Activated naive CD4-positive, alpha-beta T cell treated with anti-CD3 and anti-CD28 coated beads, Interleukin-2, amount 50 U/mL, for 72 hours (primary cell): ENCODE data around the gene GALNT17. TPM values are rescaled to one million over a fixed set of nuclear protein-coding genes. Genes with fewer than 3 reads are reported as not detected.
A peak's percentile ranks its signal among the peaks of the same experiment; 100 is the strongest.

Experiments
- ATAC-seq, 2 donors: fragments of 150-1000 bp; cut with Tn5 transposase; 2 replicates each; pipeline ENCODE4 v1.10.0; 2021; ENCODE audit warnings: mild to moderate bottlenecking in 2 of 2, moderate library complexity in 2 of 2
- DNase-seq, 2 donors: peaks; one replicate each; pipeline ENCODE4 v3.0.0; 2021 to 2022; ENCODE audit warnings: low spot score in 2 of 2
- H3K27ac Mint-ChIP-seq, 2 donors: one replicate each; pipeline ENCODE4 v1.8.0; 2022; ENCODE audit warnings: mild to moderate bottlenecking in 2 of 2, mixed read lengths in 2 of 2
- H3K36me3 Mint-ChIP-seq, 2 donors: one replicate each; pipeline ENCODE4 v1.8.0; 2022; ENCODE audit warnings: mixed read lengths in 2 of 2
- H3K9me3 Mint-ChIP-seq, 2 donors: one replicate each; pipeline ENCODE4 v1.8.0; 2022; ENCODE audit warnings: mixed read lengths in 2 of 2
- total RNA-seq, 2 donors: library from RNA; stranded (reverse); gene quantifications; one replicate each; pipeline ENCODE4 v1.2.3, GENCODE V29; 2022

GALNT17 gene
- total RNA-seq, 2 donors from 2014 or later, result not detected

DNA sequence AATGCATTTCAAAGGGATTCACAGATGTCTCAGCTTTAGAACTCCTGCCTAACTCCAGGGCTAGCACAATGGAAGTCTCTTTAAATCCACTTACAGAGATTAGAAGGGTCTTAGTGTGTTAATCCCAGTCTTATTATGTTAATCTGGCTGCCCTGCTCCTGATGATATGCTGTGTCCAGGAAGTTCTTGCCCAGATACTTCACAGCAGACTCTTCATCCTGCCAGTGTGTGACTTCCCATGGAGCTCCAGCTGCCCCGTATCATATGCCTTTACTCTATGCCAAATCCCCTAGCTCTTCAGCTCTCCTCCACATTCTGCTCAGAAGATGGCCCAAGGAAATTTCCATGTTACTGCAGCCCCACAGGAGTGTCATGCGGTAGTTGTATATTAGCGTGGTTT is 533.8 kb downstream of the GALNT17 start:
- Mint-ChIP-seq H3K27ac (no peak overlapping the region), H3K36me3 (no peaks in the 10 kb centered on the region), H3K9me3 (peaks cover 19 to 24% of the 10 kb centered on the region in 2 donors)
- DNase-seq (no peak), ATAC-seq (no peak)

DNA sequence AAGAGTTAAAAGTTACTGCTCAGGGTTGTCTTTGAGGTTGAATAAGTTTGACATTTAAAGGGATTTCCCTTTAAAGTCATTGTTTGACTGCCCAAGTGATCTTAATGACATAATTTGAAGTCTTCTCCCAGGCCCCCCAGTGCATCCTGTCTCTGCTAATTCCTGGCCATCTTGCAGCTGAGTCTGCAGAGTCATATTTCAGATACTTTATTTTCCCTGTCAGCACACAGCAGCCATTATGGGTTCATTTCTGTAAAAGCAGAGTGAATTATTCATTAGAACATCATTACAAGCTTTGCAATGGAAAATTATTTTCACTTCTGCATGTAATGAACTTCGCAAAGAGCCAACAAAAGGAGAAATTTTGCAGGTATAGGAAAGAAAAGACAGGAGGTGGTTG is 536.6 kb downstream of the GALNT17 start:
- peaks cover 4 to 9% of the 10 kb centered on the region in 2 donors for H3K9me3 Mint-ChIP-seq
- no peak for ATAC-seq
- DNase-seq, result no peak
- H3K36me3 Mint-ChIP-seq, result no peaks in the 10 kb centered on the region
- H3K27ac Mint-ChIP-seq, result no peak overlapping the region

DNA sequence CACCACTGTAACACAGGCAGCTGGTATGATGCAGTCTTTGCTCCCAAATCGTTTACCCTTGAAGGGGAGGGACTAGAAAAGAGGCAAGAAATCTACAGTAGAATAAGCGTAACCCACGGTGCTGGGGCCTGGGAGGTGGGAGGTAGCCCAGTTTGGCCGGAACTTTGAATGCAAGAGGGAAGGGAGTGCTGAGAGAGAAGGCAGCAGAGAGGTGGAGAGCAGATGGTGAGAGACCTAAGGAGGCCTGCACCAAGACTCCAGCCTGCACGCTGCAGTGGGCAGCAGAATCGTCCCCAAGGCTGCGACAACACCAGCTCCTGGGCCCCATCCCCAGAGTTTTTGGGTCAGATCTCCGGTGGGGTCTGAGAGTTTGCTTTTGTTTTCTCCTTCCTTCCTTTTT is 547.5 kb downstream of the GALNT17 start:
- H3K9me3 Mint-ChIP-seq, result peaks cover 9 to 10% of the 10 kb centered on the region in 2 donors
- DNase-seq, result no peak
- ATAC-seq, result no peak
- peaks cover 4 to 5% of the 10 kb centered on the region in 2 donors for H3K36me3 Mint-ChIP-seq
- no peak overlapping the region for H3K27ac Mint-ChIP-seq

DNA sequence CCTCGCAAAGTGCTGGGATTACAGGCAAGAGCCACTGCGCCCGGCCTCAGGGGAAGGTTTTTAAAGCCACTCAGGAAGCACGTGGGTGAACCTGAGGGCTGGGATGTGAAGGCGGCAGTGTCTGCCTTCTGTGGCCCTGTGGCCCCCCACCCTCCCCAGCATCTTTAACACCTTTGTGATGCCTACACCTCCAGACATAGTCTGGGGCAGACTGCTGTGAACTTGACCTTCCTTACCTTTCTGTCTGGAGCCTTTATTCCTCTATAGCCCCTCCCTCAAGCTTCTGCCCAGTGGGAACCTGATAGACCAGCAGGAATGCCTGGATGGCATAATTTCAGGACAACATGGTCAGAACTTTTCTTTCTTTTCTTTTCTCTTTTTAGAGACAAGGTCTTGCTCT is 550.2 kb downstream of the GALNT17 start:
- H3K9me3 Mint-ChIP-seq, result peaks cover 5 to 6% of the 10 kb centered on the region in 2 donors
- no peak overlapping the region for H3K27ac Mint-ChIP-seq
- no peak for ATAC-seq
- no peak for DNase-seq
- H3K36me3 Mint-ChIP-seq, result peaks cover under 1 to 7% of the 10 kb centered on the region in 2 donors

DNA sequence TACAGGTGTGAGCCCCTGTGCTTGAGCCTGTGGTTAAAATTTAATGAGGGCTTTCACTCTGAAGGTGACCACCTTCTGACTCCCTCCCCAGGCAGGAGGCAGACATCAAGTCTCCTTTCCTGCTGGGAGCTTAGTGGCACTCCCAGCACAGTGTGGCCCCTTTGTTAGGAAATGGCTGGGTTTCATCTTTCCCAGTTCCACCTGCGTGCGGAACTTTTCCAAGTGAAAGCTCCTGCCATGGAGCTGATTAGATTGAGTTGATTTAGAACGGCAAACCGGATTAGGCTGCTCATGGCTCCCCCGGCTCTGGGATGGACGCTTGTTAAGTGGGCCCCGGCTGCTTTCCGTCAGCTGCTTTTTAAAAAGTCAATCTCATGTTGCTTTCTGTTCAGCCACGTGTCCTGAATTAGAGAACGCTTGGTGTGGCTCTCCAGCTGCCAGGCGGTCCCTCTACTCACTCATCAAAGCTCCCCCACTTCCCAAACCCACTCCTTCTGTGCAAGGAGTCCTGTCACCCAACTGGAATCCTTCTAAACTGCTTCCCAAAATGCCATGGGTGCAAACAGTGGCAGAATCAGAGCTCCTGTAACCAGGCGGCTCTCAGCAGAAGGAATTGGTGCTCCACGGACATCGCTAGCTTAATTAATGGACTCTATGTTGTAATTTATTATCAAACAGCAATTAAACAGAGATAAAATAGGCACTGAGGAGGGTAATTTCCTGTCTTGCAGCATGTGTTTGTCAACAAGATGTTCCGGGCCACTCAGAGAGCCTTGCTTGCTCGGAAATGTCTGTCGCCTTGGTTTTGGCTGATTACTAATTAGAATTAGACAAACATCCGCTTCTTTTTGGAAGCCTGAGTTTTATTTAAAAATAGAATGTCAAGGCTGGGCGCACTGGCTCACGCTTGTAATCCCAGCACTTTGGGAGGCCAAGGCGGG is 551.2 kb downstream of the GALNT17 start:
- no peak for ATAC-seq
- Mint-ChIP-seq H3K9me3 (peaks cover 5 to 6% of the 10 kb centered on the region in 2 donors), H3K36me3 (peaks cover under 1 to 7% of the 10 kb centered on the region in 2 donors), H3K27ac (no peak overlapping the region)
- DNase-seq, result no peak

DNA sequence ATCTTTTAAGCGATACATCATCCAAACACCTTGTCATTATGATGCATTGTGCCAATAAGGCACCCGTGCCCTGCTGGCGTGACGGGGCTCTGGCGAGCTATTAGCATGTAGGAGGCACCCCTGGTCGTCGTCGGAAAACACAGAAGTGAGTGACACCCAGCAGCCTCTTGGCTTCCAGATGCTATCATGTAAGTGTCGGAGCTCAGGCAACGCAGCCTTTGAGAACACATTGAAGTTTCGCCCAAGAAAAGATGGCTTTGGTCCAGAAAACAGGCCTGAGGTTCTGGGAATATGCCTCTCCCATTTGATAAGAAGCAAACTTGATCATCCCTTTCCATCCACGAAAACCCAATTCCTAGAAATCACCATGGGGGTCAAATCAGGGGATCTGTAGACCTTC is 555.3 kb downstream of the GALNT17 start:
- no peak for ATAC-seq
- peaks cover 6 to 7% of the 10 kb centered on the region in 2 donors for H3K36me3 Mint-ChIP-seq
- no peak for DNase-seq
- H3K27ac Mint-ChIP-seq, result no peak overlapping the region
- H3K9me3 Mint-ChIP-seq, result peaks cover 11 to 16% of the 10 kb centered on the region in 2 donors

DNA sequence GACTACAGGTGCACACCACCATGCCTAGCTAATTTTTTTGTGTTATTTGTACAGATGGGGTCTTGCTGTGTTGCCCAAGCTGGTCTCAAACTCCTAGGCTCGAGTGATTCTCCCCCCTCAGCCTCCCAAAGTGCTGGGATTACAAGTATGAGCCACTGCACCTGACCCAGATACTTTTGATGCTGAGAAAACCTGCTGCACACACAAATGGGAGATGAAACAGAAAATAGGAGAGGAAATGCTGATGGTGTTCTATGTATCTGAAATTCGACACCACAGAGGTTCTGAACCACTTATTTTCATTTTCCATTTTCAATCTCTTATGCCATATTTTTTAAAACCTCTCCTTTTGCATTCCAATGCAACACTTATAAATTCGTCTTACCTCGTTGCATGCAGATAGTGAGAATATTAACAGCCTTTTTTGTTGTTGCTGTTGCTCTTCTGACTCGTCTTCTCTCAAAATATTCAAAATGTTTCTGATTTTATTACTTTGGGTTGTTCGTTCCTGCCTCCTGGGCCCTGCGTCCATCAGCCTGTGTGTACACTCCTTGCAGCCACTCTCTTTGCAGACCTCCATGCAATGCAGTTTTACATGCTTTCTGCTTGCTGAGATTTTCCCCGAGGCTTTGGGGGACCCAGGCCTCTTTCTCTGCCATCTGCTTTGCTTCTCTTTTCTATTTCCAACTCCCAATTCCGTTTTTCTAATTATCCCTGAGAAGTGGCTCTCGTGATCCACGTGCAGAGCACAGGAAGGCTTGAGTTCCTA is 556.1 kb downstream of the GALNT17 start:
- ATAC-seq (no peak), DNase-seq (no peak)
- Mint-ChIP-seq H3K27ac (no peak overlapping the region), H3K9me3 (peaks cover 11 to 16% of the 10 kb centered on the region in 2 donors), H3K36me3 (peaks cover 6 to 7% of the 10 kb centered on the region in 2 donors)

DNA sequence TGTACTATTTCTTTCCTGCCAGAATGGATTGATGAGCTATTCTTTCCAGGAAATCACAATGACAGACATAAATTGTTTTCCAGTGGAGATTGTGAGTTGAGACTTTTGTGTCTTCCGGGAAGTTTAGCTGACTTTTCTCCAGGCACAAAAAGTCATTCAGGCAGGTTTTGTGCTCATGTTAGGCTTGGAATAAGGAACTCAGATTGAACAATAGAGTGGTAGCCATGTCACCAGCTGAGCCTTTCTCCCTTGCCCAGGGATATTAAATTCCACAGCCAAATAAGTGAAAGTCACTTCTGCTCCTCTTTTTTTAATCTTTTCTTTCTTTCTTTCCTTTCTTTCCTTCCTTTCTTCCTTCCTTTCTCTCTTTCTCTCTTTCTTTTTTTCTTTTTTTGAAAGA is 559.6 kb downstream of the GALNT17 start:
- no peak overlapping the region for H3K27ac Mint-ChIP-seq
- peaks cover 11 to 27% of the 10 kb centered on the region in 2 donors for H3K9me3 Mint-ChIP-seq
- peaks cover 0 to 6% of the 10 kb centered on the region in 2 donors for H3K36me3 Mint-ChIP-seq
- no peak for ATAC-seq
- DNase-seq, result no peak

DNA sequence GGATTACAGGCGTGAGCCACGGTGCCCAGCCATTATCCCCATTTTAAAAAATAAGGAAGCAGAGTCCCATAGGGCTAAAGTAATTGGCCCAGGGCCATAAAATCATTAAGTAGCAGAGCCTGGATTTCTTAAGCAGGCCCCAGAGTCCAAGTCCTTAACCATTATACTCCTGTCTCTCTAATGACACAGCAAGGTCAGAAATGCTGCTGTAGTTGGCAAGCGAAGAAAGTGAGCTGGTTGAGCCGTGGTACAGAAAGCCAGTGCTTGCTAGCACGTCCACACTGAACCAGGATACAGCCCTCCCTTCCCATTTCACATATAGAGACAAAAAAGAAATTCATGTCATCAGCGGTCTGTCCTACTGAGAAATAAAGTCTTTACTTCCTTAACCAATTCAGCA is 562.7 kb downstream of the GALNT17 start:
- ATAC-seq (no peak), DNase-seq (no peak)
- Mint-ChIP-seq H3K36me3 (peaks cover 0 to 6% of the 10 kb centered on the region in 2 donors), H3K27ac (no peak overlapping the region), H3K9me3 (peaks cover 9 to 31% of the 10 kb centered on the region in 2 donors)

DNA sequence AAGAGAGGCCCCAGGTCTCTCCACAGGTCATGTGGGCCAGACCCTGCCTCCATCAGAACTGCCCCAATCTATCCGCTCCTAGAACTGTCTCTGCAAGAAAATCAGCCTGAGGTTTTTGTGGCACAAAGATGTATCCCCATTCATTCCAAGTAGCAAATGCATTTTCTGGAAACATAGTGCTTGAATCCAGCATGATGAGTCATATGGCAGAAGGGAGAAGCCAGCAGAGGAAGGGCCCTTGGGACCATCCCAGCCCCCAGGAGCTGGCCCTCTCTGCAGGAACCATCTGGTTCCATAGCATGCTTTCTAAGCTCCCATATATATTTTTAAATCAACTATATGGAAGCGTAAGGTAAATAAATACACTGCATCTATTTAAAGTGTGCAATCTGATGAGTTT is 563.2 kb downstream of the GALNT17 start:
- ATAC-seq (no peak), DNase-seq (no peak)
- Mint-ChIP-seq H3K27ac (no peak overlapping the region), H3K9me3 (peaks cover 9 to 31% of the 10 kb centered on the region in 2 donors), H3K36me3 (peaks cover 0 to 6% of the 10 kb centered on the region in 2 donors)

DNA sequence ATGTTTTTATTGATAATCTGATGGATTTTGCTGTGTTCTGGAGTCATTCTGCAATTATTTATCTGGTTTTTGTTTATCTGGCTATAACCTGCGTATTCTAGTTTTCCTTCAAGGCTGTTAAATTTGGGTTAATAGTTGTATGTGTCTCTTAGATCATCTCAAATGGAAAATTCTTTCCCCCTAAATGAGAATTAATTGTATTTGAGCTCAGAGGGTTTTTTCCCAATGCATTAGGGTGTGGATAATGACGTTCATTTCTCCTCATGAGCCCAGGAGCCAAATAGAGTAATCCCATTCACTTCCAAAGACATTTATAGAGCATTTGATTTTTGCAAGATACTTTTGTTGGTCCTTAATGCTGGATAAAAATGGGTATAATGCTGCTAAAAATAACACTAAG is 564.6 kb downstream of the GALNT17 start:
- ATAC-seq, result no peak
- H3K36me3 Mint-ChIP-seq, result peaks cover 0 to 6% of the 10 kb centered on the region in 2 donors
- no peak overlapping the region for H3K27ac Mint-ChIP-seq
- H3K9me3 Mint-ChIP-seq, result peaks cover 17 to 34% of the 10 kb centered on the region in 2 donors
- DNase-seq, result no peak

DNA sequence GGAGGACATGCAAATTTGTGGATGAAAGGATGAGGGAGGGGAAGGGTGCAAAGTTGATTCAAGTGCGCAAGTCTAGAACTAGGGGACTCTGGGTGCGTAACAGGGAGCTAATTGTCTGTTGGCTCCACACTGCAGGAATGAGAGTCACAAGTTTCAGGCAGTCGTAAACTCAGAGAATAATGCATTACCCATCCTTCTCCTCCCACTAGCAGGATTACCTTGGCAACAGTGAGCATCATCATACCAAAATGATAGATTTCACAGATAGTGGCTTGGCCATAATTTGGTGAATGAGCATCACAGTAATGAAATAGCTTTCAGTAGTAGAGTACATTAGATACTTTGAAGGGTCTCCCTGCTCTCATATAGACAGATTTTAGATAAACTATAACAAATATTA is 565.5 kb downstream of the GALNT17 start:
- peaks cover 0 to 6% of the 10 kb centered on the region in 2 donors for H3K36me3 Mint-ChIP-seq
- no peak for ATAC-seq
- peaks cover 23 to 40% of the 10 kb centered on the region in 2 donors for H3K9me3 Mint-ChIP-seq
- no peak overlapping the region for H3K27ac Mint-ChIP-seq
- no peak for DNase-seq

DNA sequence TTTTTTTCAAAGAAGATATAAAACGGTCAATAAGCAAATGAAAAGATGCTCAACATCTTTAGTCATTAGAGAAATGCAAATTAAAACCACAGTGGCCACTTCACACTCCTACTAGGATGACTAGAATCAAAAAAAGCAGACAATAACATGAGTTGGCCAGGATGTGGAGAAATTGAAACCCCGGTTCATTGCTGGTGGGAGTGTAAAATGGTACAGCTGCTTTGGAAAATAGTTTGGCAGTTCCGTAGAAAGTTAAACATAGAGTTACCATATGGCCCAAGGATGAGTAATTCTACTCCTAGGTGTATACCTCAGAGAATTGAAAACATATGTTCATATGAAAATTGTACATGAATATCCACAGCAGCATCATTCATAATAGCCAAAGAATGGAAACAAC is 573.3 kb downstream of the GALNT17 start:
- no peak for DNase-seq
- Mint-ChIP-seq H3K27ac (peak overlapping the region in 1 of 2 donors; percentile 61), H3K36me3 (peaks cover 0 to 5% of the 10 kb centered on the region in 2 donors), H3K9me3 (peaks cover 40% of the 10 kb centered on the region in 2 donors)
- peak in 1 of 2 donors; percentile 24 for ATAC-seq

DNA sequence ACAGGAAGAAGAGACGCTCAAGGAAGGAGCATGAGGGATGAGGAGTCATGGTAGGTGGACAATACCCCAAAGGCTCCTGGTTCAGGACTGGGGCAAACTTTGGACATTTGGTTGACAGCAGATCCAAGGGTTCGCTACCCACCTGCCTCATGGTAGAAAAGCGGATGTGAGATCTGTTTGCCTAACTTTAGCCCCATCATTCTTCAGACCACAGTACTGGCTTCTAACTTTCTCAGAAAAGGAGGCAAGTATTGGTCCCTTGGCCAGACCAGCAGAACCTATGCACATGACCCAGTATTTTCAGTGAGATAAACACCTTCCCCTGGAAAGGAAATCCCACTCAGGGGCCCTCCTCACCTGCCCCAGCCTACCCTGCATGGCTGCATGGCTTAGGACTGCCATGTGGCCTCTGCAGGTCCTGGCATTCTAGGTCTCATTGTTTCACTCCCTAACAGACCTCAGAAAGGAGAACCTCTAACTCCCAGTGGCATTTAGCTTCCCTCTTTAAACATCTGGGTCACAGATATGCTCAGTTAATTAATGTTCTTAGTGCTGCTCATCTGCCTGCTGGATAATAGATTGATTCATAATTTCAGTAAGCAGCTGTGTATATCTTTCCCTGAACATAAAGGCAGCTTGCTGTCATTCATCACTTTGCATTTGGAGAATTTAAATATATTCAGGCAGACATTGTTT is 574.1 kb downstream of the GALNT17 start:
- Mint-ChIP-seq H3K9me3 (peaks cover 32 to 33% of the 10 kb centered on the region in 2 donors), H3K27ac (no peak overlapping the region), H3K36me3 (peaks cover 0 to 5% of the 10 kb centered on the region in 2 donors)
- no peak for DNase-seq
- no peak for ATAC-seq

DNA sequence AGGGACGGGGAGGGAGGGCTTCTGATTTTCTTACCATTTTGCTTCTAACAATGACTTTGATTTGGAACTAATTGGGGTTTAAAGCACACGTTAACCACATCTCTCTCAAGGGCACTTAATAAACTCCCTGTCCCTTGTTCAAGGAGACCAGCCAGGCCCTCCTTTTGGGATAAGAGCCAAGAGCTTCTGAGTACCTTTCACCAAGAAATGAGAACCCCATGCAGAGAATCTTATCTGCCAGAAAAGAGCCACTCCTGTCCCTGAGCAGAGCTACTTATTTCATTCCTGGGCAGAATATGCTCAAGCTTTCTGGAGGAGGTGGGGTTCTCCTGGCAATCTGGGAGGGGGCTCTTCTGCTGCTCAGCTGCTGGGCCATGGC is 574.6 kb downstream of the GALNT17 start:
- DNase-seq (no peak), ATAC-seq (no peak)
- Mint-ChIP-seq H3K27ac (no peak overlapping the region), H3K36me3 (peaks cover 0 to 5% of the 10 kb centered on the region in 2 donors), H3K9me3 (peaks cover 36 to 38% of the 10 kb centered on the region in 2 donors)

DNA sequence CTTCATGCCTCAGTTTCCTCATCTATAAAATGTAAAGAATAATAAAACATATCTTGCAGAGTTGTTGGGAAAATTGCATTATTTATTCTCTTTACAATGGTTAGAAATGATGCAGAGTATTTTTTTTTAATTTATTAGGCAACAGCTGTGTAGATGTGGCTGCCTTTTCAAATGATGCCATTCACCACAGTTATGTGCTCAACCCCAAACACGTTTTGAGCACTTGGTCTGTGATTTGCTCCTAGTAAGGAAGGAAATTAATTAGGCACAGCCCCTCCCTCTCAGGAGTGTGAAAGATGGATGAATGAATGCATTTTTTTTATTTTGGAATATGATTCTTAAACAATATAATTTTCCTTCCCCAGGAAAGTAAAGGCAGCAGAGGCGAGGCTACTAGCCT is 575.1 kb downstream of the GALNT17 start:
- H3K9me3 Mint-ChIP-seq, result peaks cover 35 to 37% of the 10 kb centered on the region in 2 donors
- no peak overlapping the region for H3K27ac Mint-ChIP-seq
- no peak for DNase-seq
- peaks cover 0 to 5% of the 10 kb centered on the region in 2 donors for H3K36me3 Mint-ChIP-seq
- no peak for ATAC-seq

DNA sequence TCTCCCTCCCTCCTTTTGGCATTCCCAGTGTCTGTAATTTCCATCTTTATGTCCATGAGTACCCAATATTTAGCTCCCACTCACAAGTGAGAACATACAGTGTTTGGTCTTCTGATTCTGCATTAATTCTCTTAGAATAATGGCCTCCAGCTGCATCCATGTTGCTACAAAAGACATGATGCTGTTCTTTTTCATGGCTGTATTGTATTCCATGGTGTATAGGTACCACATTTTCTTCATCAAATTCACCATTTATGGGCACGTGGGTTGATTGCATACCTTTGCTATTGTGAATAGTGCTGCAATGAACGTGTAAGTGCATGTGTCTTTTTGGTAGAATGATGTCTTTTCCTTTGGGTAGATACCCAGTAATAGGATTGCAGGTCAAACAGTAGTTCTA is 576.8 kb downstream of the GALNT17 start:
- no peak overlapping the region for H3K27ac Mint-ChIP-seq
- H3K9me3 Mint-ChIP-seq, result peaks cover 23% of the 10 kb centered on the region in 2 donors
- DNase-seq (no peak), ATAC-seq (no peak)
- peaks cover 0 to 5% of the 10 kb centered on the region in 2 donors for H3K36me3 Mint-ChIP-seq
